IgD-negative memory B cell (primary cell): ENCODE data around the gene ZNRF3. TPM values are rescaled to one million over a fixed set of nuclear protein-coding genes. Genes with fewer than 3 reads are reported as not detected.

Source experiments
- H3K27ac Mint-ChIP-seq, 3 donors: one replicate each; pipeline ENCODE4 v1.8.0; 2020 to 2022; ENCODE audit warnings: mild to moderate bottlenecking in 3 of 3, mixed read lengths in 3 of 3, moderate library complexity in 1 of 3
- H3K27me3 Mint-ChIP-seq: one replicate; pipeline ENCODE4 v1.8.0; 2021; ENCODE audit warnings: mixed read lengths
- H3K36me3 Mint-ChIP-seq: one replicate; pipeline ENCODE4 v1.8.0; 2020; ENCODE audit warnings: mild to moderate bottlenecking, mixed read lengths
- H3K4me1 Mint-ChIP-seq, 3 donors: one replicate each; pipeline ENCODE4 v1.8.0; 2020 to 2022; ENCODE audit warnings: mixed read lengths in 3 of 3, mild to moderate bottlenecking in 1 of 3
- H3K4me3 Mint-ChIP-seq, 4 donors: one replicate each; pipeline ENCODE4 v1.8.0; 2020 to 2022; ENCODE audit warnings: mild to moderate bottlenecking in 4 of 4, mixed read lengths in 4 of 4, moderate library complexity in 3 of 4
- H3K9me3 Mint-ChIP-seq, 3 donors: one replicate each; pipeline ENCODE4 v1.8.0; 2020 to 2021; ENCODE audit warnings: mixed read lengths in 3 of 3, mild to moderate bottlenecking in 1 of 3
- polyA plus RNA-seq: library from polyadenylated mRNA; unstranded; fragments of 300-500 nt; fragmentation: Illumina TruSeq; gene quantifications from one replicate; pipeline ENCODE4 v1.2.3, GENCODE V29; 2021

ZNRF3 gene
- polyA plus RNA-seq, 1 donor from 2014 or later, result 0.16 TPM

DNA sequence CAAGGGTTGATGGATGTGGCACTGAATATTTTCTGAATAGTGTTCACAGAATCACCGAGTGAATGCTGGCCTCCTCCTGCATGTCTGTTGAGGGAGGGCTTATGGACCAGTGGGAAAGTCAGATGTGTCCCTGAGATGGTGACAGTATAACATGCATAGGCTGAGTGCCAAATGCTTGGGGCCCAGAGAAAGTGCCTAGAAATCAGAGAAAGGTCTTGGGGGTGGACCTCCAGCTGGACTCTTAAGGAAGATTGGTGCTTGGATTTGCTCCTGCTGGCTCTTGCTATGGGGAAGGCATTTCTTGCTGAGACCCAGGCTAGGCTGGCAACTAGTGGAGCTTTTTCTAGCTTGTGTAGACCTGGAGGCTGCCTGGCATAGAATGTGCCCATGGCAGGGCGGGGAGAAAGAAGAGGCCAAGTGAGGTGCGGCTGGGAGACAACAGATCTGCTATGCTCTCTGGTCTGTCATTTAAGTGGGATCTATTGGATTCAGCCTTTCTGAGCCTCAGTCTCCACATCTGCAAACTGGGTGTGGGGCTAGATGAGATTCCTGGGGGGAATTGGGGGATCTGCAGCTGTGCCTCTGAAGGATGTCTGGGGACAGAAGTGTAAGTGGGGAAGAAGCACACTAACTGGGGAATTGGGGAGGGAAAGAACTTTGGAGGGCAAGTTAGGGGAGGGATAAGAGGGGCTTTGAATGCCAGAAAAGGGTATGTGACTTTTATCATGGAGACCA, 27.4 kb downstream of the ZNRF3 start:
- H3K4me3 Mint-ChIP-seq, result no peak overlapping the region
- peaks cover 0 to 2% (median 0%) of the 10 kb centered on the region in 3 donors for H3K9me3 Mint-ChIP-seq
- H3K27me3 Mint-ChIP-seq, result peaks cover 12% of the 10 kb centered on the region
- no peak overlapping the region for H3K27ac Mint-ChIP-seq
- H3K36me3 Mint-ChIP-seq, result no peaks in the 10 kb centered on the region
- H3K4me1 Mint-ChIP-seq, result peaks cover 0 to 2% (median 0%) of the 10 kb centered on the region in 3 donors

DNA sequence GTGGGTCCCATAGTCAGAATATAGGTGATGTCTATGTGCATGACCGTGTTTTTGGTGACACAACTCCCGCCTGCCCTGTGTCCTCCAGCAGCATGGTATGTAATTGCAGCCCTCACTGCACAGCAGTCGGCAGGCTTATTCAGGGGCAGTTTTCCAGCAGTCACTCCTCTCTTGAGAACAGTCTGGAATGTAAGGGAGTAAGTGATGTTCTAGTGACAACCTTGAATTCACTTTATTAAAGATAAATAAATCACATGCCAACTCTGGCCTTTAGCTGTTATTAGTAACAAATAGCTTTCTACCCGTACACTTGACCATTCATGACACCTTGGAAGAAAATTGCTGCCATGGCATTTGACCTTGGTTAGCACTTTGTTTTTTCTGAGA, 27.9 kb downstream of the ZNRF3 start:
- H3K9me3 Mint-ChIP-seq, result peaks cover 0 to 2% (median 0%) of the 10 kb centered on the region in 3 donors
- H3K27me3 Mint-ChIP-seq, result peaks cover 12% of the 10 kb centered on the region
- H3K4me3 Mint-ChIP-seq, result no peak overlapping the region
- H3K36me3 Mint-ChIP-seq, result no peaks in the 10 kb centered on the region
- H3K27ac Mint-ChIP-seq, result no peak overlapping the region
- H3K4me1 Mint-ChIP-seq, result peaks cover 0 to 2% (median 0%) of the 10 kb centered on the region in 3 donors

DNA sequence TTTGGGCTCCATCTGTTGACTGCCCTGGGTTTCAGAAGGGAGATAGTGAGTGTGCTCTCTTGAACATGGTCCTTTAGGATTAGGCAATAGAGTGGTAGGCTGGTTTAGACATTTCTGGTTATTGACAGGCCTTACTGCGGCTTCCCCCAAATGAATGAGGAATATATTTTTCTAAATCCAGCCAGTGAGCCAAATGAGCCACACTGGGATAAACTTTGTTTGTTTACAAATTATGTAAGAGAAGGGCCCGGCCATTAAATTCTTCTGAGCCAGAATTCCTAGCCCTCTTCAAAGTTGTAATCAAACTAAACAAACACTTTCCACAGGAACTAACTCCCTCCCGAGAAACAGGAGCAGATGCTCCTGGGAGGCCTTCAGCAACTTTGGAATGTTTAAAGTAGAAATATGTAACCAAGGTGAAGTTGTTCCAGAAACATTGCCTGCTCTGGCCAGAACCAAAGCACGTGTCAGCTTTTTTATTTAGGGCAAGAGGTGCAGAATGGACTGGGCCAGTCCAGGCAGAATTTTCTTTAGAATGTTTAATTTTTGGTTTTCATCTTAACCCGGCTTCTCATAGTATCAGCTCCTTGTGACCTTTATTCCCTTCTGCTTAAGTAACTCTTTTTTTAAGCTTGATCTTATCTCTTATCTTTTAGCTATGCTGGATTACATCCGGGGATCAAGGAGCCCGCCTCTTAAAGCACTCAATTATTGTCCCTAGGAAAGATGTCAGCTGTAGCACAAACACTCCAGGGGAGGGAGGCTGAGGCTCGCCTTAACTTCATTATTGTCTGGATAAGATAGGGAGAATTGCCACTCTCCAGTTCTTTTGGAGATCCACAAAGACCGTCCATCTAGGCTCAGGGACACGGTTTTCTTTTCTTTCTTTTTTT, 28.7 kb downstream of the ZNRF3 start:
- Mint-ChIP-seq H3K27me3 (peaks cover 12% of the 10 kb centered on the region), H3K27ac (peak overlapping the region in 1 of 3 donors; percentile 57), H3K9me3 (peaks cover 0 to 2% (median 0%) of the 10 kb centered on the region in 3 donors), H3K36me3 (no peaks in the 10 kb centered on the region), H3K4me3 (no peak overlapping the region), H3K4me1 (peaks cover 0 to 4% (median 0%) of the 10 kb centered on the region in 3 donors)

DNA sequence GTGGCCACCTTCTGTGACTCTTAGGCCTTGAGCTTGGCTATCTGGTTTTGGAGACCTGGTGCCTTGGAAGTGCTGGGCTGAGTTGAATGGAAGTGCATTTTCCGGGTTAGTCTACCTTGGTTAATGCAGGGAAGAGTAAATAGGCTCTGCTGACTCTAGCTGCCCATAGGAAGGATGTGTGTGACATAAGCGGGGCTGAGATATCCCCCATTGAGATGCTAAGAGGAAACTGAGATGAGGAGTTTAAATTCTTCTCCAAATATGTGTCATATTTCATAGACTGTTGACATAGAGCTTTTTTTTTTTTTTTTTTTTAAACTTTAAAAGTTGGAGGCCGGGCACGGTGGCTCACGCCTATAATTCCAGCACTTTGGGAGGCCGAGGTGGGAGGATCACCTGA, 30.8 kb downstream of the ZNRF3 start:
- no peak overlapping the region for H3K27ac Mint-ChIP-seq
- H3K36me3 Mint-ChIP-seq, result no peaks in the 10 kb centered on the region
- H3K9me3 Mint-ChIP-seq, result peaks cover 0 to 2% (median 0%) of the 10 kb centered on the region in 3 donors

DNA sequence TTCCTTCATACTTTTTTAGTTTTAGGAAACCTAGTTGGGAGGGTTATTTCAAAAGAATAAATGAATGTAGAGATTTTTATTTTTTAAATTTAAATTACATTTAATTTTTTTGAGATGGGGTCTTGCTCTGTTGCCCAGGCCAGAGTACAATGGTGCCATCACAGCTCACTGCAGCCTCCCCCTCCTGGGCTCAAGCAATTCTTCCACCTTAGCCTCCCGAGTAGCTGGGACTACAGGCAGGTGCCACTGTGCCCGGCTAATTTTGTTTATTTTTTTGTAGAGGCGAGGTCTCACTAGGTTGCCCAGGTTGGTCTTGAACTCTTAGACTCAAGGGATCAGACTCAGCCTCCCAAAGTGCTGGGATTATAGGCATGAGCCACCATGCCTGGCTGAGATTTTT, 32.6 kb downstream of the ZNRF3 start:
- Mint-ChIP-seq H3K9me3 (peaks cover 0 to 2% (median 0%) of the 10 kb centered on the region in 3 donors), H3K27me3 (peaks cover 6% of the 10 kb centered on the region), H3K4me1 (peaks cover 0 to 4% (median 3%) of the 10 kb centered on the region in 3 donors), H3K4me3 (no peak overlapping the region), H3K27ac (no peak overlapping the region), H3K36me3 (no peaks in the 10 kb centered on the region)

More for the DNA sequence above, 30.8 kb downstream of the ZNRF3 start:
- Mint-ChIP-seq H3K4me1 (peaks cover 0 to 4% (median 2%) of the 10 kb centered on the region in 3 donors), H3K27me3 (peaks cover 8% of the 10 kb centered on the region), H3K4me3 (no peak overlapping the region)

DNA sequence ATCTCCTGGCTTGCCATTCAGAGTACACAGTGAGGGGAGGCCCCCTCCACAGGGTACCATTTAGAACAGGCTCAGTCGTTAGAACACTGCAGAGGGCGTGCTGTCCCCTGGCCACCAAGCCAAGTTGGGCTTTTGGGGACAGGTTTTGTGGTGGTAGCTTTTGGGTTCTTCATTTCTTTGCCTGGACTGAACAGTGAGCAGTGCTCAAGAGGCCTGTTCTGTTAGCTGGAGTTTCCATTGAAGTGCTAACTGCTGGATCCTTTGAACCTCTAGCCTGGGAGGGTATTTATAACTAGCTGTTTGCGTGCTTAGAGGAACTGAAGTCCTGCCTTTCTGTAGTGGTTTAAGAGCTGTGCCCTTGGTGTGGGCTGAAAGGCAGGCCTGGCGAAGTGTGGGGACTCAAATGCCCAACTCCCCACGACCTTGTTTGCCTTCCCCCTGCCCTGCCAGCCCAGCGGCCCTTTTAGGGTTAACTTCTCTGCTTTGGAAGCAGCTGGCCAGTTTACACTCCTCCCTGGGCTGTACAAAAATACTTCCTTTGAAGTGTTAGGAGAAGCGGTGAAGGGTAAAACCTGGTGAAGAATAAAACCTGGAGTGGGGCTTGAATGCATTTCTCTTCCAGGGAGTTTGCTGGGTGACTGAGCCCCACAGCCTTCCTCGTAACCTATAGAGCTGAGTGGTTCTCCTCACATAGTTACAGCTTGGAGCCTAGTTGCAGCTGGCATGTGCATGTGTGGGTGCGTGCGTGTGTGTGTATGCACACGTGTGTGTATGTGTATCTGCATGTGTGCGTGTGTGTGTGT, 34.6 kb downstream of the ZNRF3 start:
- H3K36me3 Mint-ChIP-seq, result no peaks in the 10 kb centered on the region
- no peak overlapping the region for H3K4me3 Mint-ChIP-seq
- peaks cover 1 to 8% (median 4%) of the 10 kb centered on the region in 3 donors for H3K4me1 Mint-ChIP-seq
- H3K27me3 Mint-ChIP-seq, result peaks cover 13% of the 10 kb centered on the region
- H3K27ac Mint-ChIP-seq, result no peak overlapping the region
- peaks cover 0 to 2% (median 0%) of the 10 kb centered on the region in 3 donors for H3K9me3 Mint-ChIP-seq

DNA sequence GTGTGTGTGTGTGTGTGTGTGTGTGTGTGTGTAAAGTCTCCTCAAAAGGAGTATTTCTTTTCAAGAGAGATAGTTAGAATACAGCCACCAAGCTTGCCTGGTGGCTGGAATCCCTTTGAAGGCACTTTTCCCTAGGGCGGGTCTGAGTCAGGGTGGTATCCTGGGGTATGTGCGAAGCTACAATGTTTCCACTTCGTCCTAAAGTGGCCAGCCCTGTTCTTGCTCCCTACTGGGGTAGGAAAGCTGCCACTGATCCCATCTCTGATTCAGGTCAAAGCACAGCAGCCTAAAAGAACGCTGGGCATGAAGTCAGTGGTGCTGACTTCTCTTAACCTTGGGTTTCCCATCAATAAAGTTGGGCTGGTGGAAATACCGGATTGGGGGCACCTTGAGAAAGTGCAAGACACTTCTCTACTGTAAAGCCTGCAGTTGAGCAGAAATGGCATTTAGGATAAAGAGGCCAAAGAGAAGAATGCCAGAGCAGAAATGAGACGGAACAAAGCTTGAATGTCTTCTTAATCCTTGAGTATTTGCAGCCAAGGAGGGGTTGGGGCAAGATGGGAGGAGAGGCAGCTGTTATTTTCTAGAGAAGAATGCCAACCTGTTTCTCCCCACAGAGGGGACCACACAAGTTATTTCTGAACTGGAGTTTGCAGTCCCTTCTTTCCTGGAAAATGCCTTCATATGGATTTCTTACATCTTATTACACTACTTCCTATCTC, 35.3 kb downstream of the ZNRF3 start:
- Mint-ChIP-seq H3K27ac (no peak overlapping the region), H3K27me3 (peaks cover 14% of the 10 kb centered on the region)

DNA sequence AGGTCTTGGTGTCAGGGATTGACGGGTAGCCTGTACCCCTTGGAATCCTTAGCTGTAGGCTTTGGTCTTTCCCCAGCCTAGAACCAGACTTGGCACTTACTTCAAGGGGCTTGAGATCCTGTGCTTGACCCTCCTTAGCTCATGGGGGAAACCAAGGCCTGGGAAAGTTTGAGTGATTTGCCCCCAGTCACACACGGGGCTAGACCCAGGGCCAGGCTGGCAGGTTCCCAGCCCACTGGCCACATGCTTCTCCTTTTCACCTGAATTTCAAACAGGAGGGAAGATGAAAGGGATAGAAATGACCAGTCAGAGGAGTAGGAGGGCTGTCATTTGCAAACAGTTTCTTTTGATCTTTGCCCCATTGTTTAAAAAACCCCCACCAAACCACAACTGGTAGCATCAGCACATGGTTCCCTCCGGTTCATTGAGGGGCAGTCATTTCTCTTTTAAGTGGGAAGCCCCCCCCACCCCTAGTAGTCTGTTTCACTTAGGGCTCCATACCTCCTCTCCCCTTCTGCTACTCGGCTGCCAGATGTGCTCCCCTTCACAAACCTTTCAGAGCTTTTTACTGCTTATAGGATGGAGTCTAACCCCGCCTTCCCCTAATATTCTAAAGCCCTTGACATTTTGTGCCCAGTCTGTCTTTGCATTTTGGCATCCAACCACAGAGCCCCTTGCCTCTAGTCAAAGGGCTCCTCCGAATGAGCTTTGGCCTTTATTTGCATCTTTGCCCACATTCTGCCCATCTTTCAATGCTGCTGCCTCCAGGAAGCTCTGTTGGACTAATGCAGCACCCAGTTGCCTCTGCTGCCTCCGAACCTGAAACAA, 37.6 kb downstream of the ZNRF3 start:
- no peaks in the 10 kb centered on the region for H3K36me3 Mint-ChIP-seq
- peaks cover 1 to 8% (median 2%) of the 10 kb centered on the region in 3 donors for H3K4me1 Mint-ChIP-seq

More for the DNA sequence above, 35.3 kb downstream of the ZNRF3 start:
- Mint-ChIP-seq H3K4me1 (peaks cover 1 to 8% (median 4%) of the 10 kb centered on the region in 3 donors), H3K9me3 (peaks cover 0 to 2% (median 0%) of the 10 kb centered on the region in 3 donors), H3K4me3 (no peak overlapping the region), H3K36me3 (no peaks in the 10 kb centered on the region)

DNA sequence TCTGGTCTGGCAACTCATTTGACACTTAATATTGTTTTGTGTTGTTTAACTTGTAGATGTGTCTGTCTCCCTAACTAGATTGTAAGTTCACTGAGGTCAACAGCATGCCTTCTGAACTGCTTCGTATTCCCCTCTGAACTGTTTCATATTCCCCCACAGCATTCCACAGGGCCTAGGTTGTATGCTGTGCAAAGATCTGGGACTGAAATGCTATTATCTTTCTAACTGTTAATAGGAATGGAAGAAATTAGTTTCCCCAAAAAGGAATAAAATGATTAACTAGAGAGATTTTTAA, 38.2 kb downstream of the ZNRF3 start:
- peaks cover 19% of the 10 kb centered on the region for H3K27me3 Mint-ChIP-seq

More for the DNA sequence above, 37.6 kb downstream of the ZNRF3 start:
- no peak overlapping the region for H3K27ac Mint-ChIP-seq
- peak overlapping the region in 1 of 4 donors; percentile 67 for H3K4me3 Mint-ChIP-seq
- peaks cover 19% of the 10 kb centered on the region for H3K27me3 Mint-ChIP-seq
- no peaks in the 10 kb centered on the region for H3K9me3 Mint-ChIP-seq

DNA sequence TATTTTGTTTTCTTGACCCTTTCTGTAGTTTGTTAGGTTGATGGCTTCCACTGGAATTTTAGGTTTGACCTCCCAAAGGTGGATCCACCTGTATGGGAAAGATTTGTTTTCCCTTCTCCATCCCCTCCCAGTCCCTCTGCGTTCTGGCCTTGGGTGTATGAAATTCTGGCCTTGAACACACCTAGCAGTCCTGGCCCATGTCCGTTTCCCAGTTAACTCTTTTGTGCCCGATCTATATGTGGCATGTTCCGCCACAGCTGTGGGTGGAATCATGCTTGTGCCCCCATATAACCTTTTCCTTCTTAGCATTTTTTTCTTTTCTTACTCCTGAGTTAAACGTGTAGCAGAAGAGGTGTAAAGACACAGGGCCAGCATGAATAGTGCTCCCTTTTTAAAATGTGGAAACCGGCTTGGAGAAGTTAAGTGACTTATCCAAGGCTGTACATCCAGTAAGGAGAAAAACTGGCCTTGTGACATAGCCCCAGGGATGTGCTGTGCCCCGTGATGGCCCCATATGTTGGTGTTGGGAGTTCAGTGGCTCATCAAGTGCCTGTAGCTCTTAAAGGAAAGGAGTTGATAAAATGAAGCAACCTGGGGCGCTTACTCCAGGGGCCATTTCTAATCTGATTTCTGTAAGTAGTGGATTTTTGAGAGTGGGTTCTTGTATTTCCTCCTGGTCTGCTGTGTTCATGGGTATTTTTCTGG, 39.3 kb downstream of the ZNRF3 start:
- no peaks in the 10 kb centered on the region for H3K36me3 Mint-ChIP-seq
- peaks cover 0 to 8% (median 1%) of the 10 kb centered on the region in 3 donors for H3K4me1 Mint-ChIP-seq
- no peak overlapping the region for H3K27ac Mint-ChIP-seq
- H3K27me3 Mint-ChIP-seq, result peaks cover 21% of the 10 kb centered on the region
- no peaks in the 10 kb centered on the region for H3K9me3 Mint-ChIP-seq
- H3K4me3 Mint-ChIP-seq, result no peak overlapping the region

More for the DNA sequence above, 38.2 kb downstream of the ZNRF3 start:
- H3K9me3 Mint-ChIP-seq, result no peaks in the 10 kb centered on the region
- no peaks in the 10 kb centered on the region for H3K36me3 Mint-ChIP-seq
- H3K4me3 Mint-ChIP-seq, result peak overlapping the region in 1 of 4 donors; percentile 67
- H3K27ac Mint-ChIP-seq, result no peak overlapping the region
- H3K4me1 Mint-ChIP-seq, result peaks cover 1 to 8% (median 2%) of the 10 kb centered on the region in 3 donors

DNA sequence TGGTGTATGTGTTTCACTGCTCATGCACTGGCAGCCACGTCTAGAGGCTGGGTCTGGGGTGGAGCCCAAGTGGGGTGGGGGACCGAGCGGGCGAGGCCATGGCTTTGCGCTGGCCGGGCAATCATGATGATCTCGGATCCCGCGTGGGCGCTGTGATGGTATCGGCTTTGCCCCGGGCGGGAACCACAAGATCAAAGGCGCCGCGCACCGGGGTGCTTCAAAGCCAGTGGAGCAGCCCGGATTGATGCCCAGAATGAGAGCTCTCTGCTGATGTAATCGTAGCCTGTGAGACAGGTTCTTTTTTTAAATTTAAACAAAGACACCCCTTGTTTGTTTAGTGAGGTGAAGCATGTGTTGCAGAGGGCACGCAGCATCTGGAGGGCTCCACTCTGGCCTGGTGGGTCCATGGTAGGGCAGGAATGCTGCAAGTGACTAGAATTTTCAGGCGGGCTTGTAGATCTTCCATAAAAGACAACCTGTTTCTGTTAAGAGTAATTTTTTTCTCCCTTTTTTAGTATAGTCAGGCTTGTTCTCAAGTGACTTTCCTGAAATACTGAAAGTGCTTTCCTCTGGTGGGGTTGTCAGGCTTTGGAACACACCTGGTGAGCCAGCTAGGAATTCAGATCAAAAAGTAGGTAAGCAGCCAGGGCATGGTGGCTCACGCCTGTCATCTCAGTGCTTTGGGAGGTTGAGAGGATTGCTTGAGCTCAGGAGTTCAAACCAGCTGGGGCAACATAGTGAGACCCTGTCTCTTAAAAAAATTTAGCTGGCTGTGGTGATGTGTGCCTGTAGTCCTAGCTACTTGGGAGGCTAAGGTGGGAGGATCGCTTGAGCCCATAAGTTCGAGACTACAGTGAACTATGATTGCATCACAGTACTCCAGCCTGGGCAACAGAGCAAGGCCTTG, 40.7 kb downstream of the ZNRF3 start:
- no peak overlapping the region for H3K4me3 Mint-ChIP-seq
- peaks cover 21% of the 10 kb centered on the region for H3K27me3 Mint-ChIP-seq
- no peaks in the 10 kb centered on the region for H3K9me3 Mint-ChIP-seq
- no peak overlapping the region for H3K27ac Mint-ChIP-seq
- H3K4me1 Mint-ChIP-seq, result peaks cover 0 to 8% (median 1%) of the 10 kb centered on the region in 3 donors
- H3K36me3 Mint-ChIP-seq, result no peaks in the 10 kb centered on the region

DNA sequence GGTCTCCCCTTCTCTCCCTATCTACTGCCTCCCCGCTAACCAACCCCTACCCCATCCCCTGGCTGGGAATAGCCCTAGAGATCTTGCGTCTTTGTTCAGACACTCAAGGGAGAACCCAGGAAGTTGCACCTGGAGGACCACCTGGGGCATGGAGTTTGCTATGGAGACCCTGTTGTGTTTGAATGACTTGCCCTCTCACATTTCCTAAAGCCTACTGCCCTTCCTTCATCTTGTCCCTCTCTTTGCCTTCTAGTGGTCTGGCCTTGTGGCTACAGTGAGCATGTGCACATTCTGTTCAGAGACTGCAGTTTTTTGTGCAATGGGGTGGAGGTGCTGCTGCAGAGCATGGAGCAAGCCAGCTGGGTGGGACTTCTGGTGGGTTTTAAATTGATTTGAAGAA, 42.5 kb downstream of the ZNRF3 start:
- Mint-ChIP-seq H3K27me3 (peaks cover 17% of the 10 kb centered on the region), H3K36me3 (no peaks in the 10 kb centered on the region), H3K27ac (no peak overlapping the region)

More for the DNA sequence above, 42.5 kb downstream of the ZNRF3 start:
- Mint-ChIP-seq H3K9me3 (no peaks in the 10 kb centered on the region), H3K4me3 (no peak overlapping the region), H3K4me1 (peaks cover 0 to 9% (median 6%) of the 10 kb centered on the region in 3 donors)
